Measurements from ENCODE around the gene HHAT.

Gene HHAT

GRCh38 chr1:210573141-210573540 lies 244.4 kb downstream of the HHAT start:
- H3K4me3 ChIP-seq (ENCODE audit: low read depth, low read length): no peak overlapping the region
- H3K27me3 ChIP-seq (ENCODE audit: control insufficient read depth, insufficient read depth, low read length): no peaks in the 10 kb centered on the region
- H3K9me3 ChIP-seq (ENCODE audit: control insufficient read depth, insufficient read depth, low read depth, low read length): 0 out of 2 replicates have a peak, but pooled peaks cover 8% of the 10 kb centered on the region

GRCh38 chr1:210582205-210582970 lies 253.7 kb downstream of the HHAT start:
- Histone ChIP-seq H3K9me3 (ENCODE audit: control insufficient read depth, insufficient read depth, low read depth, low read length) (no peaks in the 10 kb centered on the region), H3K27me3 (ENCODE audit: control insufficient read depth, insufficient read depth, low read length) (no peaks in the 10 kb centered on the region), H3K4me1 (ENCODE audit: control insufficient read depth, insufficient read depth, low read length) (no peaks in the 10 kb centered on the region), H3K9ac (ENCODE audit: low read length) (no peak overlapping the region), H3K27ac (ENCODE audit: low read depth, low read length) (no peak overlapping the region), H3K36me3 (ENCODE audit: control insufficient read depth, insufficient read depth, low read length) (no peaks in the 10 kb centered on the region), H3K4me3 (ENCODE audit: low read depth, low read length) (no peak overlapping the region)

More at GRCh38 chr1:210573141-210573540, 244.4 kb downstream of the HHAT start:
- Histone ChIP-seq H3K27ac (ENCODE audit: low read depth, low read length) (no peak overlapping the region), H3K36me3 (ENCODE audit: control insufficient read depth, insufficient read depth, low read length) (no peaks in the 10 kb centered on the region), H3K9ac (ENCODE audit: low read length) (no peak overlapping the region), H3K4me1 (ENCODE audit: control insufficient read depth, insufficient read depth, low read length) (no peaks in the 10 kb centered on the region)

GRCh38 chr1:210584439-210585113 lies 255.9 kb downstream of the HHAT start:
- Histone ChIP-seq H3K9ac (ENCODE audit: low read length) (no peak overlapping the region), H3K27ac (ENCODE audit: low read depth, low read length) (no peak overlapping the region), H3K27me3 (ENCODE audit: control insufficient read depth, insufficient read depth, low read length) (no peaks in the 10 kb centered on the region), H3K9me3 (ENCODE audit: control insufficient read depth, insufficient read depth, low read depth, low read length) (no peaks in the 10 kb centered on the region), H3K36me3 (ENCODE audit: control insufficient read depth, insufficient read depth, low read length) (no peaks in the 10 kb centered on the region), H3K4me3 (ENCODE audit: low read depth, low read length) (no peak overlapping the region), H3K4me1 (ENCODE audit: control insufficient read depth, insufficient read depth, low read length) (no peaks in the 10 kb centered on the region)

GRCh38 chr1:210586771-210587170 lies 258.1 kb downstream of the HHAT start:
- Histone ChIP-seq H3K27ac (ENCODE audit: low read depth, low read length) (no peak overlapping the region), H3K27me3 (ENCODE audit: control insufficient read depth, insufficient read depth, low read length) (no peaks in the 10 kb centered on the region)

GRCh38 chr1:210587566-210587965 lies 258.9 kb downstream of the HHAT start:
- Histone ChIP-seq H3K9me3 (ENCODE audit: control insufficient read depth, insufficient read depth, low read depth, low read length) (no peaks in the 10 kb centered on the region), H3K9ac (ENCODE audit: low read length) (no peak overlapping the region), H3K36me3 (ENCODE audit: control insufficient read depth, insufficient read depth, low read length) (no peaks in the 10 kb centered on the region), H3K27ac (ENCODE audit: low read depth, low read length) (no peak overlapping the region), H3K4me3 (ENCODE audit: low read depth, low read length) (no peak overlapping the region), H3K4me1 (ENCODE audit: control insufficient read depth, insufficient read depth, low read length) (no peaks in the 10 kb centered on the region), H3K27me3 (ENCODE audit: control insufficient read depth, insufficient read depth, low read length) (no peaks in the 10 kb centered on the region)

More at GRCh38 chr1:210586771-210587170, 258.1 kb downstream of the HHAT start:
- Histone ChIP-seq H3K36me3 (ENCODE audit: control insufficient read depth, insufficient read depth, low read length) (no peaks in the 10 kb centered on the region), H3K4me1 (ENCODE audit: control insufficient read depth, insufficient read depth, low read length) (no peaks in the 10 kb centered on the region), H3K9me3 (ENCODE audit: control insufficient read depth, insufficient read depth, low read depth, low read length) (no peaks in the 10 kb centered on the region), H3K4me3 (ENCODE audit: low read depth, low read length) (no peak overlapping the region), H3K9ac (ENCODE audit: low read length) (no peak overlapping the region)

GRCh38 chr1:210588357-210588756 lies 259.7 kb downstream of the HHAT start:
- Histone ChIP-seq H3K9ac (ENCODE audit: low read length) (no peak overlapping the region), H3K4me1 (ENCODE audit: control insufficient read depth, insufficient read depth, low read length) (no peaks in the 10 kb centered on the region), H3K4me3 (ENCODE audit: low read depth, low read length) (no peak overlapping the region), H3K36me3 (ENCODE audit: control insufficient read depth, insufficient read depth, low read length) (no peaks in the 10 kb centered on the region), H3K27me3 (ENCODE audit: control insufficient read depth, insufficient read depth, low read length) (no peaks in the 10 kb centered on the region), H3K9me3 (ENCODE audit: control insufficient read depth, insufficient read depth, low read depth, low read length) (no peaks in the 10 kb centered on the region), H3K27ac (ENCODE audit: low read depth, low read length) (no peak overlapping the region)

GRCh38 chr1:210588946-210589345 lies 260.2 kb downstream of the HHAT start:
- Histone ChIP-seq H3K4me1 (ENCODE audit: control insufficient read depth, insufficient read depth, low read length) (no peaks in the 10 kb centered on the region), H3K36me3 (ENCODE audit: control insufficient read depth, insufficient read depth, low read length) (no peaks in the 10 kb centered on the region), H3K27me3 (ENCODE audit: control insufficient read depth, insufficient read depth, low read length) (no peaks in the 10 kb centered on the region), H3K27ac (ENCODE audit: low read depth, low read length) (no peak overlapping the region), H3K9me3 (ENCODE audit: control insufficient read depth, insufficient read depth, low read depth, low read length) (no peaks in the 10 kb centered on the region), H3K9ac (ENCODE audit: low read length) (no peak overlapping the region), H3K4me3 (ENCODE audit: low read depth, low read length) (no peak overlapping the region)

GRCh38 chr1:210591214-210591613 lies 262.5 kb downstream of the HHAT start:
- Histone ChIP-seq H3K9ac (ENCODE audit: low read length) (no peak overlapping the region), H3K4me1 (ENCODE audit: control insufficient read depth, insufficient read depth, low read length) (no peaks in the 10 kb centered on the region), H3K4me3 (ENCODE audit: low read depth, low read length) (no peak overlapping the region), H3K36me3 (ENCODE audit: control insufficient read depth, insufficient read depth, low read length) (no peaks in the 10 kb centered on the region), H3K27me3 (ENCODE audit: control insufficient read depth, insufficient read depth, low read length) (no peaks in the 10 kb centered on the region), H3K9me3 (ENCODE audit: control insufficient read depth, insufficient read depth, low read depth, low read length) (no peaks in the 10 kb centered on the region), H3K27ac (ENCODE audit: low read depth, low read length) (no peak overlapping the region)

- H3K9ac ChIP-seq (ENCODE audit: low read length): no peak overlapping the region
- H3K4me3 ChIP-seq (ENCODE audit: low read depth, low read length): no peak overlapping the region
- no peak overlapping the region for H3K27ac ChIP-seq (ENCODE audit: low read depth, low read length)
Measured at GRCh38 chr1:210594605-210595004, 265.9 kb downstream of the HHAT start.

GRCh38 chr1:210596641-210597040 lies 267.9 kb downstream of the HHAT start:
- H3K9me3 ChIP-seq (ENCODE audit: control insufficient read depth, insufficient read depth, low read depth, low read length): no peaks in the 10 kb centered on the region
- no peak overlapping the region for H3K27ac ChIP-seq (ENCODE audit: low read depth, low read length)
- H3K4me3 ChIP-seq (ENCODE audit: low read depth, low read length): no peak overlapping the region
- H3K27me3 ChIP-seq (ENCODE audit: control insufficient read depth, insufficient read depth, low read length): no peaks in the 10 kb centered on the region
- no peak overlapping the region for H3K9ac ChIP-seq (ENCODE audit: low read length)
- no peaks in the 10 kb centered on the region for H3K36me3 ChIP-seq (ENCODE audit: control insufficient read depth, insufficient read depth, low read length)
- peaks cover 15% of the 10 kb centered on the region; the same call in 1 of the 2 replicates for H3K4me1 ChIP-seq (ENCODE audit: control insufficient read depth, insufficient read depth, low read length)

More at GRCh38 chr1:210594605-210595004, 265.9 kb downstream of the HHAT start:
- Histone ChIP-seq H3K27me3 (ENCODE audit: control insufficient read depth, insufficient read depth, low read length) (no peaks in the 10 kb centered on the region), H3K4me1 (ENCODE audit: control insufficient read depth, insufficient read depth, low read length) (peaks cover 15% of the 10 kb centered on the region; the same call in 1 of the 2 replicates), H3K36me3 (ENCODE audit: control insufficient read depth, insufficient read depth, low read length) (no peaks in the 10 kb centered on the region), H3K9me3 (ENCODE audit: control insufficient read depth, insufficient read depth, low read depth, low read length) (no peaks in the 10 kb centered on the region)

- Histone ChIP-seq H3K36me3 (ENCODE audit: control insufficient read depth, insufficient read depth, low read length) (no peaks in the 10 kb centered on the region), H3K27ac (ENCODE audit: low read depth, low read length) (peak overlapping the region; percentile 31; the same call in 1 of the 2 replicates), H3K27me3 (ENCODE audit: control insufficient read depth, insufficient read depth, low read length) (no peaks in the 10 kb centered on the region), H3K9ac (ENCODE audit: low read length) (peak overlapping the region; percentile 57), H3K9me3 (ENCODE audit: control insufficient read depth, insufficient read depth, low read depth, low read length) (no peaks in the 10 kb centered on the region), H3K4me3 (ENCODE audit: low read depth, low read length) (no peak overlapping the region), H3K4me1 (ENCODE audit: control insufficient read depth, insufficient read depth, low read length) (peaks cover 15% of the 10 kb centered on the region; the same call in 1 of the 2 replicates)
Measured at GRCh38 chr1:210597555-210598134, 268.9 kb downstream of the HHAT start.
